ENCODE measurements around the gene RTP5. TPM values are rescaled to one million over a fixed set of nuclear protein-coding genes. Genes with fewer than 3 reads are reported as not detected.

Gene RTP5
- total RNA-seq, 6 experiments from 2014 or later: not detected

- H3K4me1 Mint-ChIP-seq (ENCODE audit: low read depth): peaks cover 18% of the 10 kb centered on the region
- H3K9me3 Mint-ChIP-seq: peaks cover 9% of the 10 kb centered on the region
- H3K27ac Mint-ChIP-seq: no peak overlapping the region
- H3K27me3 Mint-ChIP-seq (ENCODE audit: insufficient read depth): peaks cover 3% of the 10 kb centered on the region
- DNase-seq: no peak
- no peak for TF ChIP-seq CTCF (IDR thresholded peaks at IDR 0.05)
- H3K4me3 Mint-ChIP-seq: no peak overlapping the region
- peaks cover 9% of the 10 kb centered on the region; the same call in 1 of the 2 replicates for H3K36me3 Mint-ChIP-seq (ENCODE audit: low read depth)
Measured at GRCh38 chr2:241887806-241888522, 18.4 kb downstream of the RTP5 start.

- no peak overlapping the region for H3K27ac Mint-ChIP-seq
- TF ChIP-seq CTCF (IDR thresholded peaks at IDR 0.05): no peak
- H3K4me1 Mint-ChIP-seq (ENCODE audit: low read depth): peaks cover 15% of the 10 kb centered on the region
- H3K36me3 Mint-ChIP-seq (ENCODE audit: low read depth): peaks cover 9% of the 10 kb centered on the region; the same call in 1 of the 2 replicates
- peaks cover 3% of the 10 kb centered on the region for H3K27me3 Mint-ChIP-seq (ENCODE audit: insufficient read depth)
- peaks cover 9% of the 10 kb centered on the region for H3K9me3 Mint-ChIP-seq
- no peak for DNase-seq
- no peak overlapping the region for H3K4me3 Mint-ChIP-seq
Measured at GRCh38 chr2:241888641-241889040, 19.1 kb downstream of the RTP5 start.

DNA sequence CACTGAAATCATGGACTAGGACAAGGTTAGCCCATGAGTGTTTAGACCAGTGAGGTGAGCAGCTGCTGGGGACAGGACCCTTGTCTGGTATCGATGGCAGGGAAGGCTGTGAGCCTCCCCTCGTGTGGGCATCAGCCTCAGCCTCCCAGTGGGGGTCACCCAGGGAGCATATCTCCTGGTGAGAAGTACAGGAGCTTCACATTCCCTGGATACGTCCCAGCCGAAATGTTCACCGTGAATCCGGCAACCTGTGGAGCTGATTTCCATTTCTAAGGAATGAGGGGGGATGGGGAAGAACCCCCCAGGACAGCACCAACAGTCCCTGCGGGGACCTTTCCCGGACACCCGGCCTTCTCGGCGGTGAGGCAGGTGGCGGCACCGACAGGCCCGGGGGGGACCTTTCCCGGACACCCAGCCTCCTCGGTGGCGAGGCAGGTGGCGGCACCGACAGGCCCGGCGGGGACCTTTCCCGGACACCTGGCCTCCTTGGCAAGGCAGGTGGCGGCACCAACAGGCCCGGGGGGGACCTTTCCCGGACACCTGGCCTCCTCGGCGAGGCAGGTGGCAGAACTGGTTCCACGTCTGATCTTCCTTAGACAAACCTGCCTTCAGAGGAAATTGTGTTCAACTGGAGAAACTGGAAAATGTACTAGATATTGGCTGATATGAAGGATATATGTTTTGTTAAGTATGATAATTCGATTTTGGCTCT is 21.2 kb downstream of the RTP5 start:
- H3K9me3 Mint-ChIP-seq: peaks cover 9% of the 10 kb centered on the region

DNA sequence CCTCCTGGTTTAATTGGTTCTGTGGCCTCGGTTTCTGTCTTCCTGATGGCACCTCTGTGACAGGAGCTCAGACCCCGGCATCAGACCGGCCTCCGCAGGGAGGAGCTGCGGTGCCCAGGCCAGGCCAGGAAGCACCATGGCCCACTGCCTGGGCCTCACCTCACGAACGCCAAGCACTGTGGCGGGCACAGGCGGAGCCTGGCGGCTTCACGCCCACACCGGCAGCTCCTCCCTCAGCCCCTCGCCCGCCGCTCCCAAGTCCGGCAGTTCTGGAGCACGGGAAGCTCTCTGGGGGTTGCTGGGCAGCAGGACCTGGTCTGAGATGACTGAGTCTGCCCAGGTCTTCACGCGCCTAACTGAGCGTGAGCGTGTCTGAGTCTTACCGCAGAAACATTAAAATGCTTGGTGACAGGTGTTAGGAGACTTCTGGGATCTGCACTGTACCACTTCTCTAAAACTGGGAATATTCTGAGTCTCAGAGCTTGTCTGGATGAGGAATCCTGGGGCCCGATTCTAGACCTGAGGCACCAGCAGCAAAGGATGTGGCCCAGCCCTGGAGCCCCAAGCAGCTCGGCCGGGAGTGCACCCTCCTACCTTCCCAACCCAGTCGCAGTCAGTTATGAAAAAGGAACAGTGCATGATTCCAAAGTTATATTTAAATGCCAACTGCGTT is 21.9 kb downstream of the RTP5 start:
- Mint-ChIP-seq H3K27ac (no peak overlapping the region), H3K4me1 (ENCODE audit: low read depth) (peaks cover 15% of the 10 kb centered on the region), H3K9me3 (peaks cover 9% of the 10 kb centered on the region), H3K4me3 (no peak overlapping the region), H3K27me3 (ENCODE audit: insufficient read depth) (peaks cover 1% of the 10 kb centered on the region), H3K36me3 (ENCODE audit: low read depth) (peaks cover 9% of the 10 kb centered on the region; the same call in 1 of the 2 replicates)
- no peak for DNase-seq
- no peak for TF ChIP-seq CTCF (IDR thresholded peaks at IDR 0.05)

More for the DNA sequence above, 21.2 kb downstream of the RTP5 start:
- H3K27ac Mint-ChIP-seq: no peak overlapping the region
- H3K27me3 Mint-ChIP-seq (ENCODE audit: insufficient read depth): peaks cover 3% of the 10 kb centered on the region
- no peak for DNase-seq
- H3K36me3 Mint-ChIP-seq (ENCODE audit: low read depth): peaks cover 9% of the 10 kb centered on the region; the same call in 1 of the 2 replicates
- no peak overlapping the region for H3K4me3 Mint-ChIP-seq
- peaks cover 15% of the 10 kb centered on the region for H3K4me1 Mint-ChIP-seq (ENCODE audit: low read depth)
- TF ChIP-seq CTCF (IDR thresholded peaks at IDR 0.05): no peak

DNA sequence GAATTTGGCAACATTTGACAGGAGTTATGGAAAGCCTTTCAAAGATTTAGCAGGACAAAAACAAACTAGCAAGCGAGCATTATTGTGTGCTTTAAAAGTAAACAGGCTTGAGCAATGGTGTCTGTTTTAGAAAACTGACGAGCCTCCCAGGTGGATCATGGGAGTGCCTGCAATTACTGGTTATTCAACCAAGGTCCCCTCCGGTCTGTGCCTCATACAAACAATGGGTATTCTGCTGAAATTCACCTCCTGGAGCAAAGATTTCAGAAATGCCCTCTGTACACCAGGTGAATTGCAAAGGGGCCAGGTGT is 22.4 kb downstream of the RTP5 start:
- H3K4me3 Mint-ChIP-seq: no peak overlapping the region
- H3K9me3 Mint-ChIP-seq: peaks cover 11% of the 10 kb centered on the region
- no peaks in the 10 kb centered on the region; the same call in none of the 2 replicates for H3K27me3 Mint-ChIP-seq (ENCODE audit: insufficient read depth)
- TF ChIP-seq CTCF (IDR thresholded peaks at IDR 0.05): no peak
- H3K36me3 Mint-ChIP-seq (ENCODE audit: low read depth): peaks cover 9% of the 10 kb centered on the region; the same call in 1 of the 2 replicates
- DNase-seq: no peak
- H3K4me1 Mint-ChIP-seq (ENCODE audit: low read depth): peaks cover 15% of the 10 kb centered on the region
- no peak overlapping the region for H3K27ac Mint-ChIP-seq

All from HFFc6 (cell line).